ENCODE measurements around the gene SNRNP35.
"Not testable (repeated sequence)": the region's sequence is repeated elsewhere in the genome, so short reads cannot be mapped to it uniquely, and the experiment has no call there.

The SNRNP35 gene

GRCh38 chr12:123487428-123487827 lies 29.5 kb downstream of the SNRNP35 start:
- TF ChIP-seq, protein P1, sequence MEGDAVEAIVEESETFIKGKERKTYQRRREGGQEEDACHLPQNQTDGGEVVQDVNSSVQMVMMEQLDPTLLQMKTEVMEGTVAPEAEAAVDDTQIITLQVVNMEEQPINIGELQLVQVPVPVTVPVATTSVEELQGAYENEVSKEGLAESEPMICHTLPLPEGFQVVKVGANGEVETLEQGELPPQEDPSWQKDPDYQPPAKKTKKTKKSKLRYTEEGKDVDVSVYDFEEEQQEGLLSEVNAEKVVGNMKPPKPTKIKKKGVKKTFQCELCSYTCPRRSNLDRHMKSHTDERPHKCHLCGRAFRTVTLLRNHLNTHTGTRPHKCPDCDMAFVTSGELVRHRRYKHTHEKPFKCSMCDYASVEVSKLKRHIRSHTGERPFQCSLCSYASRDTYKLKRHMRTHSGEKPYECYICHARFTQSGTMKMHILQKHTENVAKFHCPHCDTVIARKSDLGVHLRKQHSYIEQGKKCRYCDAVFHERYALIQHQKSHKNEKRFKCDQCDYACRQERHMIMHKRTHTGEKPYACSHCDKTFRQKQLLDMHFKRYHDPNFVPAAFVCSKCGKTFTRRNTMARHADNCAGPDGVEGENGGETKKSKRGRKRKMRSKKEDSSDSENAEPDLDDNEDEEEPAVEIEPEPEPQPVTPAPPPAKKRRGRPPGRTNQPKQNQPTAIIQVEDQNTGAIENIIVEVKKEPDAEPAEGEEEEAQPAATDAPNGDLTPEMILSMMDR (IDR thresholded peaks at IDR 0.05; ENCODE audit: low read depth, low read length), result no peak
- no peak overlapping the region for H3K4me3 ChIP-seq (ENCODE audit: low read depth, low read length)

GRCh38 chr12:123488539-123489230 lies 30.7 kb downstream of the SNRNP35 start:
- H3K4me3 ChIP-seq (ENCODE audit: low read depth, low read length), result no peak overlapping the region
- TF ChIP-seq, protein P1 (IDR thresholded peaks at IDR 0.05; ENCODE audit: low read depth, low read length), result no peak

- TF ChIP-seq, protein P1 (IDR thresholded peaks at IDR 0.05; ENCODE audit: low read depth, low read length), result no peak
- H3K4me3 ChIP-seq (ENCODE audit: low read depth, low read length), result no peak overlapping the region
Measured at GRCh38 chr12:123489580-123489979, 31.6 kb downstream of the SNRNP35 start.

- TF ChIP-seq, protein P1 (IDR thresholded peaks at IDR 0.05; ENCODE audit: low read depth, low read length), result no peak
- no peak overlapping the region for H3K4me3 ChIP-seq (ENCODE audit: low read depth, low read length)
Measured at GRCh38 chr12:123490089-123490488, 32.1 kb downstream of the SNRNP35 start.

DNA sequence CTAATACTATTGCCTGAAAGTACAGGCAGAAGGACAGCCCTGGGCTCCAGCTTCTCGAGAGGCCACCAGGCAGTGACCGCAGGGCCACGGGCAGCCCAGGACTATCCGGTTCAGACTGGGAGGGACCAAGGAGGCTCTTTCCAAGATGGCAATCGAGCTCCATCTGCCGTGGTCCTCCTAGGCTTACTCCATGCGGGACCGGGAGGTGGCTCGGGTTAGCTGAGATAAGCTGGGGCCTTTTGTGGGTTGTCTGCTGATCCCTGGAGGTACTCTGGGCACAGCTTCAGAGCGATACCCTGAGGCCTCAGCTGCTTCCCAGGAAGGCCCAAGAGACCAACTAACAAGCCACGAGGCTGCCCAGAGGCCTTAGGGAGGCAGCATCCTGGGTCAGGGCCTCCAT lies 33.1 kb downstream of the SNRNP35 start:
- TF ChIP-seq, protein P1 (IDR thresholded peaks at IDR 0.05; ENCODE audit: low read depth, low read length), result no peak

DNA sequence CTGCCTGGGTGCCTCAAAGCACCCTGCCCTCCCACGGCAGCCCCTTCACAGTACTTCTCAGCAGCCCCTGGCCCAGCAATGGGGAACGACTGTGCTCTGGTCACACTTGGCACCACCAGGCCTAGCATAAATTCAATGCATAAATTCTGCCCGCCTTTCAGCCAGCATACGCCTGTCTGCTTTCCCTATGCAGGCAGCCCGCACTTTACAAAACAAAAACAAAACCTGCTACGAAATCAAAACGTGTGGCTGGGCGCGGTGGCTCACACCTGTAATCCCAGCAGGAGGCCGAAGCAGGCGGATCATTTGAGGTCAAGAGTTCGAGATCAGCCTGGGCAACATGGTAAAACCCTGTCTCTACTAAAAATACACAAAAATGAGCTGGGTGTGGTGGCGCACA lies 33.5 kb downstream of the SNRNP35 start:
- TF ChIP-seq, protein P1 (IDR thresholded peaks at IDR 0.05; ENCODE audit: low read depth, low read length), result no peak
- no peak overlapping the region for H3K4me3 ChIP-seq (ENCODE audit: low read depth, low read length)

More for the DNA sequence above, 33.1 kb downstream of the SNRNP35 start:
- H3K4me3 ChIP-seq (ENCODE audit: low read depth, low read length), result no peak overlapping the region

- not testable (repeated sequence) for H3K4me3 ChIP-seq (ENCODE audit: low read depth, low read length)
Measured at GRCh38 chr12:123492339-123493039, 34.5 kb downstream of the SNRNP35 start.

All from WI38 (cell line).